Trophoblast cell (in vitro differentiated cells and primary cell): ENCODE data around the gene PRKCE.

ENCODE experiments used
- DNase-seq, 2 donors: peaks; one replicate each; pipeline ENCODE4 v3.0.0-alpha.2; 2016
- H2AFZ ChIP-seq: 2 replicates; pipeline ENCODE4 v1.6.1; 2013; ENCODE audit warnings: low read length, moderate library complexity, mild to moderate bottlenecking; ENCODE audit not compliant: insufficient read depth, poor library complexity
- H2AK5ac ChIP-seq: 2 replicates; pipeline ENCODE4 v1.6.1; 2013; ENCODE audit warnings: mild to moderate bottlenecking, low read length
- H2BK120ac ChIP-seq: 2 replicates; pipeline ENCODE4 v1.6.1; 2013; ENCODE audit warnings: low read length, mild to moderate bottlenecking, moderate library complexity; ENCODE audit not compliant: insufficient read depth, poor library complexity
- H2BK12ac ChIP-seq: 2 replicates; pipeline ENCODE4 v1.6.1; 2013; ENCODE audit warnings: mild to moderate bottlenecking, low read length, moderate library complexity
- H2BK5ac ChIP-seq: 2 replicates; pipeline ENCODE4 v1.6.1; 2013; ENCODE audit warnings: low read length, low read depth, moderate library complexity, mild to moderate bottlenecking; ENCODE audit not compliant: poor library complexity
- H3K14ac ChIP-seq: 2 replicates; pipeline ENCODE4 v1.6.1; 2013; ENCODE audit warnings: mild to moderate bottlenecking, low read length
- H3K18ac ChIP-seq: 2 replicates; pipeline ENCODE4 v1.6.1; 2013; ENCODE audit warnings: mild to moderate bottlenecking, low read length
- H3K23ac ChIP-seq: 2 replicates; pipeline ENCODE4 v1.6.1; 2013; ENCODE audit warnings: low read length
- H3K27ac ChIP-seq: 2 replicates; pipeline ENCODE4 v1.5.1; 2013; ENCODE audit warnings: low read depth, mild to moderate bottlenecking, inconsistent platforms, low read length, moderate library complexity
- H3K27me3 ChIP-seq: 2 replicates; pipeline ENCODE4 v1.6.1; 2013; ENCODE audit warnings: inconsistent platforms, mild to moderate bottlenecking, low read length, moderate library complexity; ENCODE audit not compliant: insufficient read depth
- H3K36me3 ChIP-seq, 2 experiments: 1 replicate in 1 of 2; 2 replicates in 1 of 2; pipeline ENCODE4 v1.6.1; 2013; ENCODE audit warnings: low read length in 2 of 2, mild to moderate bottlenecking in 2 of 2, moderate library complexity in 1 of 2; ENCODE audit not compliant: insufficient read depth in 2 of 2, control insufficient read depth in 1 of 2
- H3K4ac ChIP-seq: 2 replicates; pipeline ENCODE4 v1.6.1; 2013; ENCODE audit warnings: low read depth, mild to moderate bottlenecking, low read length, moderate library complexity
- H3K4me1 ChIP-seq, 2 experiments: 1 replicate in 1 of 2; 2 replicates in 1 of 2; pipeline ENCODE4 v1.6.1; 2013; ENCODE audit warnings: low read length in 2 of 2, mild to moderate bottlenecking in 2 of 2, moderate library complexity in 1 of 2; ENCODE audit not compliant: insufficient read depth in 2 of 2, control insufficient read depth in 1 of 2
- H3K4me2 ChIP-seq: 2 replicates; pipeline ENCODE4 v1.6.1; 2013; ENCODE audit warnings: inconsistent platforms, mild to moderate bottlenecking, low read length, moderate library complexity
- H3K4me3 ChIP-seq: 2 replicates; pipeline ENCODE4 v1.5.1; 2013; ENCODE audit warnings: mild to moderate bottlenecking, low read depth, low read length, inconsistent platforms
- H3K79me1 ChIP-seq: one replicate; pipeline ENCODE4 v1.6.1; 2013; ENCODE audit warnings: low read length
- H3K79me2 ChIP-seq: 2 replicates; pipeline ENCODE4 v1.6.1; 2013; ENCODE audit warnings: low read length, mild to moderate bottlenecking; ENCODE audit not compliant: control insufficient read depth, insufficient read depth, poor library complexity
- H3K9ac ChIP-seq: 2 replicates; pipeline ENCODE4 v1.6.1; 2013; ENCODE audit warnings: mild to moderate bottlenecking, low read length
- H3K9me3 ChIP-seq: 2 replicates; pipeline ENCODE4 v1.6.1; 2013; ENCODE audit warnings: low read depth, mild to moderate bottlenecking, control low read depth, inconsistent platforms, low read length; ENCODE audit not compliant: insufficient read depth
- H4K12ac ChIP-seq: 2 replicates; pipeline ENCODE4 v1.6.1; 2013; ENCODE audit warnings: low read depth, mild to moderate bottlenecking, low read length, moderate library complexity
- H4K8ac ChIP-seq: 2 replicates; pipeline ENCODE4 v1.6.1; 2013; ENCODE audit warnings: low read depth, mild to moderate bottlenecking, low read length, moderate library complexity
- H4K91ac ChIP-seq: one replicate; pipeline ENCODE4 v1.6.1; 2013; ENCODE audit warnings: low read depth, mild to moderate bottlenecking, low read length, moderate library complexity
- WGBS: extraction: QIAGEN DNeasy Blood & Tissue Kit; methylation state at CpG from one replicate; pipeline ENCODE4 v1.1.7; 2013; ENCODE audit warnings: missing lambda C conversion rate; ENCODE audit not compliant: insufficient read length, insufficient coverage; ENCODE audit errors: extremely low coverage; 5-methylcytosine and 5-hydroxymethylcytosine counted together

The PRKCE gene

GRCh38 chr2:45668509-45668908, 17.0 kb downstream of the PRKCE start:
- Histone ChIP-seq H4K12ac (no peak overlapping the region), H3K9me3 (no peaks in the 10 kb centered on the region), H4K8ac (no peak overlapping the region), H4K91ac (no peak overlapping the region), H3K4ac (no peak overlapping the region), H3K27me3 (no peaks in the 10 kb centered on the region), H3K27ac (no peak overlapping the region), H2BK120ac (no peak overlapping the region), H2AK5ac (no peak overlapping the region), H3K79me1 (no peaks in the 10 kb centered on the region), H3K36me3 (no peaks in the 10 kb centered on the region), H3K4me2 (no peak overlapping the region), H2BK5ac (no peak overlapping the region), H3K18ac (no peak overlapping the region), H3K4me3 (no peak overlapping the region), H3K14ac (no peak overlapping the region), H2AFZ (no peak overlapping the region), H3K79me2 (no peaks in the 10 kb centered on the region), H3K23ac (no peak overlapping the region), H3K4me1 (no peaks in the 10 kb centered on the region), H3K9ac (no peak overlapping the region), H2BK12ac (no peak overlapping the region)
- DNase-seq: peak in 1 of 2 donors; percentile 9
- WGBS: no CpG with 5 or more reads among the region's 7 CpGs

DNA sequence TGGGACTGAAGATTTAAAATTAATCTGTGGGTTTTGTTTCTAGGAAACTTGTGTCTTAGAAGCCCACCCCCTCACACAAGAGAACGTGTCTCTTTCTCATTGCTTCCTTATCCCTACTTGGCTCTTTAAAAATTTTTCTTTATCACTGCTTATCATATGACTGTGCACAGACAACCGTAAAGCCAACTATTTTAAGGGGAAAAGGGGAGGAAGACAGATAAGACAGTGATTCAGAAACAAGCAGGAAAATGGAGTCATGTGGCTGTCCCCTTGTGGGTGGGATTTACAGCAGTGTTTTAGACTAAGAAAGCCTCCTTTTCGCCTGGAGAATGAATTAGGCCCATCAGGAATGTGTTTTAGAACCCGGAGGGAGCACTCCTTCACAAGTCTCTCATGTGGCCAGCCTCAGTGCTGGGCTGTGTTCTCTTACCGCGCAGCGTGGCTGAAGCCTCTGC, 17.6 kb downstream of the PRKCE start:
- Histone ChIP-seq H3K4me3 (no peak overlapping the region), H3K79me2 (no peaks in the 10 kb centered on the region), H3K23ac (no peak overlapping the region), H3K79me1 (no peaks in the 10 kb centered on the region), H3K27me3 (no peaks in the 10 kb centered on the region), H3K18ac (no peak overlapping the region), H2AK5ac (no peak overlapping the region), H4K12ac (no peak overlapping the region), H3K4me1 (no peaks in the 10 kb centered on the region), H3K14ac (no peak overlapping the region), H4K91ac (peak overlapping the region; percentile 18), H2BK5ac (no peak overlapping the region), H2AFZ (no peak overlapping the region), H4K8ac (peak overlapping the region; percentile 23), H2BK120ac (no peak overlapping the region), H3K4me2 (no peak overlapping the region), H2BK12ac (no peak overlapping the region), H3K9me3 (no peaks in the 10 kb centered on the region), H3K9ac (no peak overlapping the region), H3K36me3 (no peaks in the 10 kb centered on the region), H3K27ac (no peak overlapping the region), H3K4ac (no peak overlapping the region)
- WGBS: no CpG with 5 or more reads among the region's 7 CpGs
- peak; percentile 48 to 77 for DNase-seq

GRCh38 chr2:45670646-45671045, 19.2 kb downstream of the PRKCE start:
- no peak overlapping the region for H4K12ac ChIP-seq
- no peaks in the 10 kb centered on the region for H3K79me2 ChIP-seq
- H3K4ac ChIP-seq: no peak overlapping the region
- no peak overlapping the region for H2AK5ac ChIP-seq
- H3K79me1 ChIP-seq: peaks cover 2% of the 10 kb centered on the region
- no peak overlapping the region for H3K4me2 ChIP-seq
- no peak overlapping the region for H4K91ac ChIP-seq
- H3K9ac ChIP-seq: no peak overlapping the region
- no peaks in the 10 kb centered on the region for H3K27me3 ChIP-seq
- H3K14ac ChIP-seq: no peak overlapping the region
- peaks cover 5% of the 10 kb centered on the region in 2 experiments for H3K4me1 ChIP-seq
- H2BK12ac ChIP-seq: no peak overlapping the region
- no peak overlapping the region for H2BK120ac ChIP-seq
- WGBS: no CpG with 5 or more reads among the region's 4 CpGs
- no peak overlapping the region for H3K23ac ChIP-seq
- H3K4me3 ChIP-seq: no peak overlapping the region
- no peak overlapping the region for H2BK5ac ChIP-seq
- H2AFZ ChIP-seq: no peak overlapping the region
- DNase-seq: peak; percentile 68 to 88
- H3K9me3 ChIP-seq: no peaks in the 10 kb centered on the region
- H4K8ac ChIP-seq: no peak overlapping the region
- H3K27ac ChIP-seq: no peak overlapping the region
- H3K36me3 ChIP-seq: no peaks in the 10 kb centered on the region
- no peak overlapping the region for H3K18ac ChIP-seq

DNA sequence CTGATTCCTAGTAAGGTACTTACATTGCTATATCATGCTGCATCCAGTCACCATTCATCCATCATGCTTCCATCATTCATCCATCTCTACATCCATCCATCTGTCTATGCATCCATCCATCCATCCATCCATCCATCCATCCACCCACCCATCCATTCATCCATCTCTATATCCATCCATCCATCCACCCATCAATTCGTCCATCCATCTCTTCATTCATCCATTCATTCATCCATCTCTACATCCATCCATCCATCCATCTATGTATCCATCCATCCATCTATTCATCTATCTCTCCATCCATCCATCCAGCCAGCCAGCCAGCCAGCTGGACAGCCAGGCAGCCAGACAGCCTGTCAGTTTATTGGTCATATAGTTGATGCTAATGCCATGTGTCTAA, 20.7 kb downstream of the PRKCE start:
- Histone ChIP-seq H2BK120ac (no peak overlapping the region), H3K4ac (no peak overlapping the region), H3K27ac (no peak overlapping the region), H2AFZ (no peak overlapping the region), H3K14ac (no peak overlapping the region), H2BK5ac (no peak overlapping the region), H4K12ac (no peak overlapping the region), H4K91ac (no peak overlapping the region), H2BK12ac (no peak overlapping the region), H3K4me3 (no peak overlapping the region), H3K23ac (no peak overlapping the region), H3K9ac (no peak overlapping the region), H3K79me2 (no peaks in the 10 kb centered on the region), H3K4me2 (no peak overlapping the region), H3K18ac (no peak overlapping the region), H3K27me3 (no peaks in the 10 kb centered on the region), H4K8ac (no peak overlapping the region), H3K9me3 (no peaks in the 10 kb centered on the region), H3K4me1 (peaks cover 9 to 10% of the 10 kb centered on the region in 2 experiments), H3K79me1 (peaks cover 3% of the 10 kb centered on the region), H3K36me3 (no peaks in the 10 kb centered on the region), H2AK5ac (no peak overlapping the region)
- 100% methylated on average over 1 of the region's 1 CpG for WGBS
- DNase-seq: no peak
